CD4-positive, alpha-beta memory T cell (primary cell): ENCODE measurements around the gene ITCH. TPM values are rescaled to one million over a fixed set of nuclear protein-coding genes. Genes with fewer than 3 reads are reported as not detected.

Experiments used
- CTCF ChIA-PET: fragments of 350-600 bp; sonication (Branson Sonifier 250); formaldehyde crosslinking; loops from one replicate; lab custom pipeline; 2021; ENCODE audit warnings: inconsistent platforms; ENCODE audit not compliant: partially characterized antibody; lab: Charles Lee
- POLR2A ChIA-PET: fragments of 350-600 bp; sonication (Branson Sonifier 250); formaldehyde crosslinking; loops from one replicate; lab custom pipeline; 2021; ENCODE audit not compliant: partially characterized antibody; lab: Charles Lee
- DNase-seq, 5 donors: peaks; one replicate each; pipeline versions ENCODE4 v3.0.0 to v3.0.0-alpha.2; 2020 to 2022; ENCODE audit warnings: mixed read lengths in 1 of 5
- H3K27ac ChIP-seq: one replicate; pipeline ENCODE4 v1.7.0; 2013; ENCODE audit warnings: low read depth, low read length
- H3K27me3 ChIP-seq: 2 replicates; pipeline ENCODE4 v1.7.0; 2013; ENCODE audit warnings: mild to moderate bottlenecking, low read length, moderate library complexity; ENCODE audit not compliant: insufficient read depth
- H3K36me3 ChIP-seq: 2 replicates; pipeline ENCODE4 v1.7.0; 2013; ENCODE audit warnings: mild to moderate bottlenecking, low read length, moderate library complexity; ENCODE audit not compliant: insufficient read depth
- H3K4me1 ChIP-seq: 2 replicates; pipeline ENCODE4 v1.7.0; 2013; ENCODE audit warnings: mild to moderate bottlenecking, low read length, moderate library complexity; ENCODE audit not compliant: insufficient read depth
- H3K4me3 ChIP-seq, 2 donors: one replicate each; pipeline ENCODE4 v1.7.0; 2013; ENCODE audit warnings: low read length in 2 of 2, mild to moderate bottlenecking in 1 of 2
- H3K9me3 ChIP-seq, 2 donors: one replicate each; pipeline ENCODE4 v1.7.0; 2013; ENCODE audit warnings: low read length in 2 of 2, control low read depth in 1 of 2; ENCODE audit not compliant: control insufficient read depth in 1 of 2
- H3K27ac Mint-ChIP-seq, 7 donors: one replicate each; pipeline ENCODE4 v1.8.0; 2020 to 2021; ENCODE audit warnings: mixed read lengths in 7 of 7, mild to moderate bottlenecking in 6 of 7, inconsistent platforms in 3 of 7, moderate library complexity in 3 of 7
- H3K27me3 Mint-ChIP-seq, 2 donors: one replicate each; pipeline ENCODE4 v1.8.0; 2020 to 2021; ENCODE audit warnings: mixed read lengths in 2 of 2
- H3K36me3 Mint-ChIP-seq, 2 donors: one replicate each; pipeline ENCODE4 v1.8.0; 2020 to 2021; ENCODE audit warnings: mixed read lengths in 2 of 2, inconsistent platforms in 1 of 2, mild to moderate bottlenecking in 1 of 2
- H3K4me1 Mint-ChIP-seq, 4 donors: one replicate each; pipeline ENCODE4 v1.8.0; 2020 to 2021; ENCODE audit warnings: mixed read lengths in 4 of 4, mild to moderate bottlenecking in 1 of 4
- H3K4me3 Mint-ChIP-seq, 8 donors: one replicate each; pipeline ENCODE4 v1.8.0; 2020 to 2021; ENCODE audit warnings: mixed read lengths in 8 of 8, mild to moderate bottlenecking in 7 of 8, moderate library complexity in 6 of 8, inconsistent platforms in 3 of 8
- H3K9me3 Mint-ChIP-seq, 8 donors: one replicate each; pipeline ENCODE4 v1.8.0; 2020 to 2021; ENCODE audit warnings: mixed read lengths in 8 of 8, mild to moderate bottlenecking in 5 of 8, inconsistent platforms in 3 of 8, moderate library complexity in 1 of 8
- intact Hi-C: fragments of 100-400 bp; cut with micrococcal nuclease; formaldehyde crosslinking; loops from one replicate; pipeline ENCODE4 v1.15.1; 2023
- polyA plus RNA-seq, 2 donors: library from polyadenylated mRNA; unstranded; fragments of 300-500 nt; fragmentation: Illumina TruSeq; gene quantifications; one replicate each; pipeline ENCODE4 v1.2.3, GENCODE V29; 2021
- total RNA-seq, 2 experiments: library from RNA; stranded (reverse); gene quantifications; one replicate each; pipeline ENCODE4 v1.2.3, GENCODE V29; 2021

ITCH gene
- total and polyA plus RNA-seq, 4 experiments from 2014 or later = 9.7 to 68.9 (median 42.2) TPM

- POLR2A ChIA-PET = interaction anchor here (1.0 to 1.9 kb wide), 3 partner anchors 163 to 233 kb away, joined by 4 to 5 read pairs (median 4); no protein-coding TSS in a partner anchor
- Mint-ChIP-seq H3K36me3 (peaks cover 34 to 64% of the 10 kb centered on the region in 2 donors), H3K4me1 (peaks cover 17 to 27% (median 24%) of the 10 kb centered on the region in 4 donors), H3K4me3 (no peak overlapping the region), H3K27me3 (no peaks in the 10 kb centered on the region), H3K9me3 (no peaks in the 10 kb centered on the region), H3K27ac (peak overlapping the region in 4 of 7 donors; percentile 49 to 68 (median 61))
- intact Hi-C loops = no loop called here
- H3K4me1 ChIP-seq = peaks cover 22% of the 10 kb centered on the region
- peak; percentile 31 to 59 (median 47) for DNase-seq
- CTCF ChIA-PET = interaction anchor here (0.7 to 10.0 kb wide), 8 partner anchors 8 to 232 kb away, joined by 3 to 148 read pairs (median 4); partner anchors contain the start of genes DYNLRB1 and TP53INP2
- H3K36me3 ChIP-seq = peaks cover 47% of the 10 kb centered on the region
- no peaks in the 10 kb centered on the region for H3K9me3 ChIP-seq
- no peaks in the 10 kb centered on the region for H3K27me3 ChIP-seq
- no peak overlapping the region for H3K27ac ChIP-seq
- no peak overlapping the region for H3K4me3 ChIP-seq
Measured at GRCh38 chr20:34536798-34537394, 173.8 kb downstream of the ITCH start.

- H3K27me3 Mint-ChIP-seq = no peaks in the 10 kb centered on the region
- Histone ChIP-seq H3K27me3 (no peaks in the 10 kb centered on the region), H3K9me3 (no peaks in the 10 kb centered on the region), H3K36me3 (peaks cover 41% of the 10 kb centered on the region), H3K27ac (no peak overlapping the region), H3K4me1 (peaks cover 29% of the 10 kb centered on the region), H3K4me3 (no peak overlapping the region)
- H3K27ac Mint-ChIP-seq = peak overlapping the region in 1 of 7 donors; percentile 49
- peaks cover 34 to 63% of the 10 kb centered on the region in 2 donors for H3K36me3 Mint-ChIP-seq
- CTCF ChIA-PET = interaction anchor here (0.7 to 10.0 kb wide), 19 partner anchors 8 to 981 kb away, joined by 3 to 148 read pairs (median 4); partner anchors contain the start of genes DYNLRB1, MAP1LC3A and TP53INP2
- POLR2A ChIA-PET = interaction anchor here (1.2 to 1.9 kb wide), 2 partner anchors 162 to 232 kb away, joined by 4 to 5 read pairs; no protein-coding TSS in a partner anchor
- H3K9me3 Mint-ChIP-seq = no peaks in the 10 kb centered on the region
- H3K4me1 Mint-ChIP-seq = peaks cover 19 to 35% (median 29%) of the 10 kb centered on the region in 4 donors
- no peak for DNase-seq
- no peak overlapping the region for H3K4me3 Mint-ChIP-seq
- intact Hi-C loops = loop anchor here (1.0 kb wide), 2 partner anchors 171 to 232 kb away; no protein-coding TSS in a partner anchor
Measured at GRCh38 chr20:34537651-34538050, 174.6 kb downstream of the ITCH start.

DNA sequence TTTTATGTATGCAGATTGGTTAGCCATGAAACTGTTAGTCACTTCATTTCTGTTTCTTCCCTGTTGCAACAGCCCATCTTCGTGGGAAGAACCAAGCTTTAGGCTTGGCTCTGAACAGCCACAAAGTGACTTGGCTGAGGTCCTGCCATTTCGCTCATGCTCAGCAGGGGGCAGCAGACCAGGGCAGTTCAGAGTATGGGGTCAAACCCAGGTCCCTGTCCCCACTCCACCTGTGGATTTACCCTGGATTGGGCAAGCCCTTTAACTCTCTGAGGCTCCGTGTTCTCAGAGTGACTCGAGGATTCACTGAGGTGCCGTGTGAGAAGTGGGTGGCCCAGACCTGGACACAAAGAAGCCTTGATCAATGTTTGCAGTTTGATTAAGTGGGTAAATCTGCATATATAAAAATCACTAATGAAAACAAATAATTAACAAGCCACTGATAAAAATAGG is 175.6 kb downstream of the ITCH start:
- Mint-ChIP-seq H3K4me3 (no peak overlapping the region), H3K9me3 (no peaks in the 10 kb centered on the region), H3K27me3 (no peaks in the 10 kb centered on the region), H3K27ac (peak overlapping the region; percentile 29 to 73 (median 63)), H3K36me3 (peaks cover 34 to 59% of the 10 kb centered on the region in 2 donors), H3K4me1 (peaks cover 20 to 43% (median 33%) of the 10 kb centered on the region in 4 donors)
- Histone ChIP-seq H3K27me3 (no peaks in the 10 kb centered on the region), H3K4me3 (no peak overlapping the region), H3K9me3 (no peaks in the 10 kb centered on the region), H3K36me3 (peaks cover 35% of the 10 kb centered on the region), H3K4me1 (peaks cover 34% of the 10 kb centered on the region), H3K27ac (no peak overlapping the region)
- intact Hi-C loops = loop anchor here (1.0 kb wide), 2 partner anchors 170 to 231 kb away; no protein-coding TSS in a partner anchor
- ChIA-PET POLR2A (interaction anchor here (0.7 to 1.9 kb wide), 3 partner anchors 22 to 231 kb away, joined by 3 to 8 read pairs (median 5); partner anchors contain the start of gene DYNLRB1), CTCF (interaction anchor here (0.6 to 10.0 kb wide), 23 partner anchors 8 to 240 kb away, joined by 3 to 148 read pairs (median 4); partner anchors contain the start of genes DYNLRB1, MAP1LC3A and TP53INP2)
- DNase-seq = peak in 3 of 5 donors; percentile 41 to 50 (median 47)

DNA sequence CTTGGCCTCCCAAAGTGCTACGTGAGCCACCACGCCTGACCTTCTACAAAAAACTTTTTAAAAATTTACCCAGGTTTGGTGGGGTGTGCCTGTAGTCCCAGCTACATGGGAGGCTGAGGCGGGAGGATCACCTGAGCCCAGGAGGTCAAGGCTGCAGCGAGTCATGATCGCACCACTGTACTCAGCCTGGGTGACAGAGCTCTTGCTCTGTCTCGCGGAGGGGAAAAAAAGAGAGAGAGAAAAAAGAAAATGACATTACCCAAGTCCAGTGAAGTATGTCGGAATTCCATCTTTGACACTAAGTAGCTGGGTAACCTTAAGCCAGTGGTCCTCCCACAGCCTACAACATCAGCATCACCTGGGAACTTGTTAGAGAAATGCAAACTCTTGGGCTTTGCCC is 176.7 kb downstream of the ITCH start:
- DNase-seq = no peak
- no peaks in the 10 kb centered on the region for H3K27me3 Mint-ChIP-seq
- H3K9me3 Mint-ChIP-seq = no peaks in the 10 kb centered on the region
- H3K9me3 ChIP-seq = no peaks in the 10 kb centered on the region
- no peaks in the 10 kb centered on the region for H3K27me3 ChIP-seq
- peaks cover 28% of the 10 kb centered on the region for H3K36me3 ChIP-seq
- H3K27ac ChIP-seq = no peak overlapping the region
- H3K4me3 ChIP-seq = no peak overlapping the region
- ChIA-PET CTCF (interaction anchor here (0.9 to 10.0 kb wide), 11 partner anchors 9 to 238 kb away, joined by 3 to 148 read pairs (median 5); partner anchors contain the start of genes MAP1LC3A and TP53INP2), POLR2A (interaction anchor here (0.9 to 1.9 kb wide), 2 partner anchors 19 to 24 kb away, joined by 3 to 5 read pairs; partner anchors contain the start of gene MAP1LC3A)
- peaks cover 26 to 54% (median 43%) of the 10 kb centered on the region in 4 donors for H3K4me1 Mint-ChIP-seq
- intact Hi-C loops = no loop called here
- no peak overlapping the region for H3K4me3 Mint-ChIP-seq
- peak overlapping the region in 6 of 7 donors; percentile 24 to 94 (median 80) for H3K27ac Mint-ChIP-seq
- H3K4me1 ChIP-seq = peaks cover 45% of the 10 kb centered on the region
- peaks cover 27 to 52% of the 10 kb centered on the region in 2 donors for H3K36me3 Mint-ChIP-seq

DNA sequence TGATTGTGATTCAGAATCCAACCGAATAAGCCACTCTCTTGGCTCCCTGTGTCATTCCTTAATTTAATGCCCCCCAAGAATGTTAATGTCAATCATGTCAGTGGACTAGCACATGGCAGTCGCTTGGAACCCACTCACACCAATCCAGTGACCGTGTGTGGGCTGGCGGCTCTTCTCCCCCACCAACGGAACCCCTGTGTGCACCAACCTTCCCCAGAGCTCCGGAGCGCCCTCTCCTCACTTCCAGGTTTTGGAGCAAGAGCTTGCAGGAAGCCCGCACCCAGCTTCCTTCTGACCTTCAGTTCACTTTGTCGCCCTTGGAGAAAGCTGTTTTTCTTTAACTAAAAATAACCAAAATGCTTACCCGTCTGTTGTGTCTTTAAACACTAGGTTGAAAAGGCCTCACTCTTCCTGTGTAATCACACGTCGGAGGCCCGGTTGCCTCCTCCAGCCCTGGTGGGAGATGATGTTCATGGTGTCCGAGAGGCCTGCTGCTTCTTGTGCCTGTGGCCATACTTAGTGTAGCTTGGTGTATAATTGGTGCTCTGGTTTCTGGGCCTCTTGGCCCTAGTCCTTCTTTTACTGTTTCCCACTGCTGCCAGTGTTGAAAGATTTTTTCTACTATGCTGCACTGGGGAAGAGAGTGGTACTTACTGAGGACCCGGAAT is 177.7 kb downstream of the ITCH start:
- no peak for DNase-seq
- no peaks in the 10 kb centered on the region for H3K9me3 Mint-ChIP-seq
- Histone ChIP-seq H3K9me3 (no peaks in the 10 kb centered on the region), H3K27ac (peak overlapping the region; percentile 77), H3K36me3 (peaks cover 19% of the 10 kb centered on the region), H3K4me1 (peaks cover 46% of the 10 kb centered on the region), H3K27me3 (no peaks in the 10 kb centered on the region), H3K4me3 (no peak overlapping the region)
- ChIA-PET CTCF (interaction anchor here (0.9 to 10.0 kb wide), 5 partner anchors 13 to 228 kb away, joined by 3 to 148 read pairs (median 20); partner anchors contain the start of genes MAP1LC3A and TP53INP2), POLR2A (interaction anchor here (1.9 kb wide), 1 partner anchor 25 kb away, joined by 5 read pairs; no protein-coding TSS in a partner anchor)
- intact Hi-C loops = no loop called here
- peaks cover 20 to 42% of the 10 kb centered on the region in 2 donors for H3K36me3 Mint-ChIP-seq
- H3K27me3 Mint-ChIP-seq = no peaks in the 10 kb centered on the region
- H3K4me3 Mint-ChIP-seq = peak overlapping the region in 7 of 8 donors; percentile 39 to 74 (median 70)
- H3K4me1 Mint-ChIP-seq = peaks cover 26 to 58% (median 45%) of the 10 kb centered on the region in 4 donors
- peak overlapping the region; percentile 88 to 95 (median 91) for H3K27ac Mint-ChIP-seq

DNA sequence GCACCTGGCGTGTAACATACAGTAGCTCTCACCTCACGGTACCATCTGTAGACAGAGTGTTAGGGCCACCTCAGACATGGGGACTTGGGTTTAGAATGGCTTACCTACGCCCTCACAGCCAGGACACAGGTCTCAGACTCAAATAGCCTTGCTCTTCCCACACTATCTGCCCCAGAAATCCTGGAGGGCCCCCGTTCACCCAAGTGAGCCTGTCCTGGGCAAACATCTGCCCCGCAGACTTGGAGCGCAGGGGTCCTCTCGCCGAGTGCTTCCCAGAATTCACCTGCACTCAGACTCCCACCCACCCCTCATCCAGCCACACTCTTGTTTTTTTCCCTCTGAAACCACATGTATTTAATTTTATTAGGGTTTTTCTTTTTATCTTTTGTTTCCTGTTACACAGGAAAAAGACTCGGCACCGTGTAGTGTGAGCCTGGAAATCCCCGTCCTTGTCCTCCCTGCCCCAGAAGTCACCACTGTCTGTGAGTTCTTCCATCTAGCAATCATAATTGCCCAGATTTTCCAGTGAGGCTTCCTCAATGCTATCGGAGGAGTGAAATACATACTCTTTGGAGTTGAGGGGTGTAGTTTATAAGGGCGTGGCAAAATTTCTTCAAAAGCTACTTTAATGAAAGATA is 178.3 kb downstream of the ITCH start:
- peak overlapping the region; percentile 77 for H3K27ac ChIP-seq
- H3K36me3 ChIP-seq = peaks cover 13% of the 10 kb centered on the region
- no peak overlapping the region for H3K4me3 ChIP-seq

More for the DNA sequence above, 178.3 kb downstream of the ITCH start:
- Mint-ChIP-seq H3K4me3 (peak overlapping the region in 7 of 8 donors; percentile 28 to 74 (median 70)), H3K4me1 (peaks cover 26 to 59% (median 45%) of the 10 kb centered on the region in 4 donors), H3K27ac (peak overlapping the region; percentile 88 to 95 (median 91)), H3K36me3 (peaks cover 15 to 39% of the 10 kb centered on the region in 2 donors), H3K27me3 (no peaks in the 10 kb centered on the region), H3K9me3 (no peaks in the 10 kb centered on the region)
- peak in 4 of 5 donors; percentile 39 to 79 (median 50) for DNase-seq
- POLR2A ChIA-PET = interaction anchor here (1.1 to 1.9 kb wide), 2 partner anchors 20 to 26 kb away, joined by 3 to 5 read pairs; no protein-coding TSS in a partner anchor
- Histone ChIP-seq H3K9me3 (no peaks in the 10 kb centered on the region), H3K27me3 (no peaks in the 10 kb centered on the region), H3K4me1 (peaks cover 46% of the 10 kb centered on the region)
- intact Hi-C loops = no loop called here
- CTCF ChIA-PET = interaction anchor here (3.5 to 10.0 kb wide), 4 partner anchors 16 to 229 kb away, joined by 20 to 148 read pairs (median 40); partner anchors contain the start of genes MAP1LC3A and TP53INP2
